ENCODE measurements around the gene ADAMTSL1.

- TF ChIP-seq CTCF (IDR thresholded peaks at IDR 0.05) (no peak), POLR2A (IDR thresholded peaks at IDR 0.05) (no peak)
Observed at GRCh38 chr9:18799428-18799827, 325.5 kb downstream of the ADAMTSL1 start.
